DND-41 (cell line): ENCODE measurements around the gene MBNL2.

Experiments
- ATAC-seq: fragments of 200-7000 bp; cut with Tn5 transposase; 3 replicates; pipeline ENCODE4 v1.9.1; 2021; ENCODE audit warnings: low read depth; ENCODE audit not compliant: insufficient read depth
- DNase-seq: peaks from one replicate; pipeline ENCODE4 v3.0.0-alpha.2; 2020
- H2AFZ ChIP-seq: 2 replicates; pipeline ENCODE4 v1.6.0; 2012; ENCODE audit warnings: low read depth, low read length
- H3K27ac ChIP-seq: 2 replicates; pipeline ENCODE4 v1.5.1; 2012; ENCODE audit warnings: low read length, inconsistent platforms
- H3K27me3 ChIP-seq: fragments of 200-600 bp; sonication (generic); 2 replicates; pipeline ENCODE4 v1.6.0; 2012; ENCODE audit warnings: low read length, mild to moderate bottlenecking, inconsistent platforms; ENCODE audit not compliant: insufficient read depth, poor library complexity
- H3K36me3 ChIP-seq: 2 replicates; pipeline ENCODE4 v1.5.1; 2012; ENCODE audit warnings: low read length, inconsistent platforms; ENCODE audit not compliant: insufficient read depth
- H3K4me1 ChIP-seq: 2 replicates; pipeline ENCODE4 v1.5.1; 2012; ENCODE audit warnings: mild to moderate bottlenecking, low read length; ENCODE audit not compliant: insufficient read depth
- H3K4me2 ChIP-seq: 2 replicates; pipeline ENCODE4 v1.6.0; 2012; ENCODE audit warnings: mild to moderate bottlenecking, moderate library complexity, low read length, inconsistent platforms; ENCODE audit not compliant: insufficient read depth
- H3K4me3 ChIP-seq, 2 experiments: fragments of 200-600 bp in 1 of 2; shearing (Covaris generic) in 1 of 2; 2 replicates each; pipeline ENCODE4 v1.5.1; 2012 to 2016; ENCODE audit warnings: inconsistent platforms in 2 of 2, low read length in 2 of 2, mild to moderate bottlenecking in 2 of 2, low read depth in 1 of 2, moderate library complexity in 1 of 2
- H3K79me2 ChIP-seq: 2 replicates; pipeline ENCODE4 v1.6.0; 2012; ENCODE audit warnings: low read length, inconsistent platforms; ENCODE audit not compliant: insufficient read depth
- H3K9ac ChIP-seq: 2 replicates; pipeline ENCODE4 v1.6.0; 2012; ENCODE audit warnings: low read depth, mild to moderate bottlenecking, inconsistent platforms, low read length, moderate library complexity
- H3K9me3 ChIP-seq: 2 replicates; pipeline ENCODE4 v1.5.1; 2012; ENCODE audit warnings: low read length, moderate library complexity, mild to moderate bottlenecking, inconsistent platforms; ENCODE audit not compliant: insufficient read depth, severe bottlenecking
- H4K20me1 ChIP-seq: 2 replicates; pipeline ENCODE4 v1.6.0; 2012; ENCODE audit warnings: low read length; ENCODE audit not compliant: insufficient read depth
- EZH2 ChIP-seq: IDR thresholded peaks from 3 replicates; pipeline ENCODE4 v1.6.1; 2012; ENCODE audit warnings: borderline replicate concordance, low read depth, mild to moderate bottlenecking, moderate library complexity, low read length, inconsistent platforms; ENCODE audit not compliant: severe bottlenecking
- TF ChIP-seq, protein P1 (sequence below): IDR thresholded peaks from 2 replicates; pipeline ENCODE4 v1.5.1; 2012; ENCODE audit warnings: borderline replicate concordance, low read length, moderate library complexity, mild to moderate bottlenecking; ENCODE audit not compliant: poor library complexity, severe bottlenecking; ENCODE audit errors: extremely low read depth

MBNL2 gene

DNA sequence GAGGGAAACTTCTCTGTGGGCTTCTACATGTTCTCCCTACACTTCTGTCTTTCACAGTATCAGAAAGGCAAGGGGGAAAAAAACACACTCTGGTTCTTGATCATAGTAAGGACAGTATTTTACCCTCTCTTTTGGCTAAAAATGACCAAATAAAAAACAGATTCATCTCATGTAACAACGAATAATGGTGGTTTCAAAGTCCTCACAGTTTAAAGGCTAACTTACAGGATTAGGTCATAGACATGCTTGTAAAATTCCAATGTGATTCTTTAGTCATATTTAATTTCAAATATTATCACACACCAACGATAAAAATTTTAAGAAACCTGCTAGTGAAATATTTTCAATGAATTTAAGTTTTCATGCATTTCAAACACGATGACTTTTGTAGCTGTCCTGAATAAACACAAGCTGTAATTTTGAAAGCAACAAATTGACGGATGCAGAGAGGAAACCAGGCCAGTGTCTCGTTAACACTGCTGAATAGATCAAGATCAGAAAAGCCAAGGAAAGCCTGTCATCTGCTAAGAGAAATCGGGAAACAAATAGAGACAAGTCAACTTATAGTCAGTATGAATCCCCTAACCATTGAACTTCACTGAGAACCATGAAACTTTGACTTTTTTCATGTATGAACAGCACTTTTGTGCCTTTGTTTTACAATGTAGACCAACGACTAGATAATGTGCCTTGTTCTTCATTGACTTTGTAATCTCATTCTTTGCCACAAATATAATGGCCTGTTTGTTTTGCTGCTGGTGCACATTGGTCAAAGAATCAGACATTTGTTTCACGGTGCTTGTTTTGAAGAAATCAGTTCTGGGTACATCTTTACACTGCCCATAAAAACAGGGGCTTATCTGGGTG is 22.0 kb downstream of the MBNL2 start:
- Histone ChIP-seq H3K9ac (no peak overlapping the region), H3K36me3 (no peaks in the 10 kb centered on the region), H3K4me2 (no peak overlapping the region), H4K20me1 (0 out of 2 replicates have a peak, but pooled peaks cover 5% of the 10 kb centered on the region), H3K27me3 (no peaks in the 10 kb centered on the region), H3K4me1 (no peaks in the 10 kb centered on the region), H3K4me3 (no peak overlapping the region), H3K79me2 (no peaks in the 10 kb centered on the region), H2AFZ (no peak overlapping the region), H3K9me3 (no peaks in the 10 kb centered on the region), H3K27ac (no peak overlapping the region)
- ATAC-seq: no peak
- TF ChIP-seq, protein P1, sequence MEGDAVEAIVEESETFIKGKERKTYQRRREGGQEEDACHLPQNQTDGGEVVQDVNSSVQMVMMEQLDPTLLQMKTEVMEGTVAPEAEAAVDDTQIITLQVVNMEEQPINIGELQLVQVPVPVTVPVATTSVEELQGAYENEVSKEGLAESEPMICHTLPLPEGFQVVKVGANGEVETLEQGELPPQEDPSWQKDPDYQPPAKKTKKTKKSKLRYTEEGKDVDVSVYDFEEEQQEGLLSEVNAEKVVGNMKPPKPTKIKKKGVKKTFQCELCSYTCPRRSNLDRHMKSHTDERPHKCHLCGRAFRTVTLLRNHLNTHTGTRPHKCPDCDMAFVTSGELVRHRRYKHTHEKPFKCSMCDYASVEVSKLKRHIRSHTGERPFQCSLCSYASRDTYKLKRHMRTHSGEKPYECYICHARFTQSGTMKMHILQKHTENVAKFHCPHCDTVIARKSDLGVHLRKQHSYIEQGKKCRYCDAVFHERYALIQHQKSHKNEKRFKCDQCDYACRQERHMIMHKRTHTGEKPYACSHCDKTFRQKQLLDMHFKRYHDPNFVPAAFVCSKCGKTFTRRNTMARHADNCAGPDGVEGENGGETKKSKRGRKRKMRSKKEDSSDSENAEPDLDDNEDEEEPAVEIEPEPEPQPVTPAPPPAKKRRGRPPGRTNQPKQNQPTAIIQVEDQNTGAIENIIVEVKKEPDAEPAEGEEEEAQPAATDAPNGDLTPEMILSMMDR: no peak
- no peak for TF ChIP-seq EZH2
- DNase-seq: no peak

DNA sequence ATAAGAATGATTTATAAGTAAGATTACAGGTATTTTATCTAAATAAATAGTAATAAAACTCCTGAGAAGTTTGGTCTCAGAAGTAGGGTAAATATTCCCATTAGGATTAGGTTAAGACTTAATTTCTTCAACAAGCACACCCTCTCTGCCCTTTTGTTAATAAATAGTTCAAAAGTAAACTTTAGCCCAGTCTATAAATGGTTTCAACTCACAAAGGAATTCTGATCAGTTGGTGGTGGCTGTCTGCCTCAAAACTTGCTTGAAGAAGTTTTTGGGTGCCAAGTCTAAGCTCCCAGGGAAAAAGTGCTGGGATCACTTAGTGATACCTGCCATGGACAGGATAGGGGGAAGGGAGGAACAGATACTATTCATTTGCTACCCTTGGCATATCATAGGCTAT is 22.9 kb downstream of the MBNL2 start:
- Histone ChIP-seq H3K27me3 (no peaks in the 10 kb centered on the region), H2AFZ (no peak overlapping the region), H3K79me2 (no peaks in the 10 kb centered on the region), H3K4me3 (no peak overlapping the region), H3K9ac (no peak overlapping the region), H3K4me2 (no peak overlapping the region), H3K9me3 (no peaks in the 10 kb centered on the region), H3K27ac (no peak overlapping the region), H3K4me1 (no peaks in the 10 kb centered on the region), H3K36me3 (no peaks in the 10 kb centered on the region), H4K20me1 (0 out of 2 replicates have a peak, but pooled peaks cover 5% of the 10 kb centered on the region)
- ATAC-seq: no peak
- no peak for DNase-seq
- TF ChIP-seq, protein P1: no peak
- TF ChIP-seq EZH2: no peak

DNA sequence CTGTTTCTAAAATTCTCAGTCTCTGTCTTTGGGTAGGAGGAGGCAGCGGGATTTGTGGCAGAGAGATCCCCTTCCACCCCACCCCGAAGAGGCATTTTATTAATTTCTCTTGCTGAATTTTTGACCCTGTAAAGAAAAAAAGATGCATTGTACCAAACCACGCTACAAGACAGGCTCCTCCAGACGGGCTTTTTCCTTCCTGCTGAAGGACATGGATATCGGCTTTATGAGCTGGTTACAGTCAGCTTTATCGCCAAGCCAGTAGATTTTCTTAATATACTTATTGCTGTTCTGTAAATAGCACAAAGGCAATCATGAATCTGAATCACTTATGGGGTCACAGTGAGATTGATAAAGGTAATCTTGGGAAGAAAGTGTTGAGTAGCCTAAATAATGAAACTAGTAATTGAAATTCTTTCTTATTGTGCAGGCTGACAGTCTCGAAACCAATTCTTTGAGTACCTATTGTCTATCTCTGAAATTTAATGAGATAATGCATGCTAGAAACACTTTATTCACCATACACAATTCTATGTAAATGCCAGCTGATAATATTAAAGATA is 24.5 kb downstream of the MBNL2 start:
- H3K79me2 ChIP-seq: no peaks in the 10 kb centered on the region
- 0 out of 2 replicates have a peak, but pooled peaks cover 5% of the 10 kb centered on the region for H4K20me1 ChIP-seq
- H3K9ac ChIP-seq: no peak overlapping the region

More for the DNA sequence above, 24.5 kb downstream of the MBNL2 start:
- ATAC-seq (no peak), DNase-seq (no peak)
- no peak for TF ChIP-seq EZH2
- TF ChIP-seq, protein P1: no peak
- no peaks in the 10 kb centered on the region for H3K9me3 ChIP-seq
- no peak overlapping the region for H3K27ac ChIP-seq
- H3K4me1 ChIP-seq: no peaks in the 10 kb centered on the region
- no peak overlapping the region for H3K4me3 ChIP-seq
- H3K4me2 ChIP-seq: no peak overlapping the region
- H3K36me3 ChIP-seq: no peaks in the 10 kb centered on the region
- H2AFZ ChIP-seq: no peak overlapping the region
- no peaks in the 10 kb centered on the region for H3K27me3 ChIP-seq
